ENCODE measurements around the gene C11orf16. TPM values are rescaled to one million over a fixed set of nuclear protein-coding genes. Genes with fewer than 3 reads are reported as not detected.
A peak's percentile ranks its signal among the peaks of the same experiment; 100 is the strongest.

The C11orf16 gene
- total RNA-seq, 1 donor from 2014 or later: not detected

DNA sequence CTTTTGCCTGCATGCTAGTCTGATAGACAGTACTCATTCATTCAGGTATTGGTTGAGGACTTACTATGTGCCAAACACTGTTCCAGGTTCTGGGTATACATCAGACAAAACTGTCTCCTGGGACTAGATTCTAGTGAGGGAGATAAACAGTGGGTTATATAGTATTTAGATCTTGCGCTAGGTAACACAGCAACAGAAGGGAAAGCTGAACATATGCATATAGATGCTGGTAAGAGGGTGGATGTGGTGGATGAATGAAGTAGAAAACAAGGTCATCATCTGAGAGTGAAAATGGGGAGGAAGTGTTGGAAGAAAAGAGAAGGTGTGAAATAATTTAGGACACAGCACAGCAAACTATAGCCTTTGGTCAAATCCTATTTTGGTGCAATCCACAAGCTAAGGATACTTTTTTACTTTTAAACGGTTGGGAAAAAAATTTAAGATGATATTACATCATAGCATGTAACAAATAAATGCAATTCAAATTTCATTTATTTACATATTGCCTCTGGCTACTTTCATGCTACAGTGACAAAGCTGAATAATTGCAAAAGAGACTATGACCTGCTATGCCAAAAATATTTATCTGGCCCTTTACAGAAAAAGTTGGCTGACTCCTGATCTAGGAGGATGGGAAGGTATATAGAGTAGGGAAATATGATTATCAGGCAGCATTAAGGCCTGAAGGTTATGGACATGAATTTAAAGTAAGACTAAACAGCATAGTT, 38.6 kb upstream of the C11orf16 start:
- no peaks in the 10 kb centered on the region for H3K9me3 Mint-ChIP-seq (ENCODE audit: low read depth)
- H3K36me3 Mint-ChIP-seq (ENCODE audit: insufficient read depth): peaks cover under 1% of the 10 kb centered on the region
- no peaks in the 10 kb centered on the region for H3K27me3 Mint-ChIP-seq
- no peak overlapping the region for H3K4me3 Mint-ChIP-seq (ENCODE audit: low read depth)
- no peaks in the 10 kb centered on the region for H3K4me1 Mint-ChIP-seq (ENCODE audit: low read depth)
- DNase-seq (ENCODE audit: low spot score, unreplicated experiment): no peak
- no peak overlapping the region for H3K27ac Mint-ChIP-seq
- TF ChIP-seq, protein P1, sequence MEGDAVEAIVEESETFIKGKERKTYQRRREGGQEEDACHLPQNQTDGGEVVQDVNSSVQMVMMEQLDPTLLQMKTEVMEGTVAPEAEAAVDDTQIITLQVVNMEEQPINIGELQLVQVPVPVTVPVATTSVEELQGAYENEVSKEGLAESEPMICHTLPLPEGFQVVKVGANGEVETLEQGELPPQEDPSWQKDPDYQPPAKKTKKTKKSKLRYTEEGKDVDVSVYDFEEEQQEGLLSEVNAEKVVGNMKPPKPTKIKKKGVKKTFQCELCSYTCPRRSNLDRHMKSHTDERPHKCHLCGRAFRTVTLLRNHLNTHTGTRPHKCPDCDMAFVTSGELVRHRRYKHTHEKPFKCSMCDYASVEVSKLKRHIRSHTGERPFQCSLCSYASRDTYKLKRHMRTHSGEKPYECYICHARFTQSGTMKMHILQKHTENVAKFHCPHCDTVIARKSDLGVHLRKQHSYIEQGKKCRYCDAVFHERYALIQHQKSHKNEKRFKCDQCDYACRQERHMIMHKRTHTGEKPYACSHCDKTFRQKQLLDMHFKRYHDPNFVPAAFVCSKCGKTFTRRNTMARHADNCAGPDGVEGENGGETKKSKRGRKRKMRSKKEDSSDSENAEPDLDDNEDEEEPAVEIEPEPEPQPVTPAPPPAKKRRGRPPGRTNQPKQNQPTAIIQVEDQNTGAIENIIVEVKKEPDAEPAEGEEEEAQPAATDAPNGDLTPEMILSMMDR (IDR thresholded peaks at IDR 0.05; ENCODE audit: unreplicated experiment): no peak

DNA sequence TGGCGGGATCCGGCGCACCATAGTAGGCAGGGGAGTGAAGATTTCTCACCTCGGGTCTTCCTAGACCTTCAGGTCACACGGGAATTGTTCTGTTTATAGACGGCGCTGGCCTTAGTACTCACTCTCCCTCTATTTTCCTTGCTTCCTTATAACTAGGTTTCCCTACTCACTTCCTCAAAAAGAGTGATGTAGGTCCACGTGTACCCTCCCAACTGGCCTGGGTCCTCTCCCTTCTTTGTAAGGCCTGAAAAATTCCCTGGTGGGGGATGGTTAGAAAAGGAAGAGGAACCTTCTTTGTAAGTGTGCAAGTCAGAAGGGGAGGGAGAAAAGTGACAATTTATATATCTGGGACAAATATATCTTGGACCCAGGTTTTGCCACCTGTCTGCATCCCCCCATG, 34.4 kb upstream of the C11orf16 start:
- TF ChIP-seq, protein P1 (IDR thresholded peaks at IDR 0.05; ENCODE audit: unreplicated experiment): no peak
- no peaks in the 10 kb centered on the region for H3K36me3 Mint-ChIP-seq (ENCODE audit: insufficient read depth)
- no peaks in the 10 kb centered on the region for H3K27me3 Mint-ChIP-seq
- H3K4me3 Mint-ChIP-seq (ENCODE audit: low read depth): no peak overlapping the region
- H3K9me3 Mint-ChIP-seq (ENCODE audit: low read depth): no peaks in the 10 kb centered on the region
- no peak for DNase-seq (ENCODE audit: low spot score, unreplicated experiment)
- peaks cover 12% of the 10 kb centered on the region for H3K4me1 Mint-ChIP-seq (ENCODE audit: low read depth)
- H3K27ac Mint-ChIP-seq: no peak overlapping the region

DNA sequence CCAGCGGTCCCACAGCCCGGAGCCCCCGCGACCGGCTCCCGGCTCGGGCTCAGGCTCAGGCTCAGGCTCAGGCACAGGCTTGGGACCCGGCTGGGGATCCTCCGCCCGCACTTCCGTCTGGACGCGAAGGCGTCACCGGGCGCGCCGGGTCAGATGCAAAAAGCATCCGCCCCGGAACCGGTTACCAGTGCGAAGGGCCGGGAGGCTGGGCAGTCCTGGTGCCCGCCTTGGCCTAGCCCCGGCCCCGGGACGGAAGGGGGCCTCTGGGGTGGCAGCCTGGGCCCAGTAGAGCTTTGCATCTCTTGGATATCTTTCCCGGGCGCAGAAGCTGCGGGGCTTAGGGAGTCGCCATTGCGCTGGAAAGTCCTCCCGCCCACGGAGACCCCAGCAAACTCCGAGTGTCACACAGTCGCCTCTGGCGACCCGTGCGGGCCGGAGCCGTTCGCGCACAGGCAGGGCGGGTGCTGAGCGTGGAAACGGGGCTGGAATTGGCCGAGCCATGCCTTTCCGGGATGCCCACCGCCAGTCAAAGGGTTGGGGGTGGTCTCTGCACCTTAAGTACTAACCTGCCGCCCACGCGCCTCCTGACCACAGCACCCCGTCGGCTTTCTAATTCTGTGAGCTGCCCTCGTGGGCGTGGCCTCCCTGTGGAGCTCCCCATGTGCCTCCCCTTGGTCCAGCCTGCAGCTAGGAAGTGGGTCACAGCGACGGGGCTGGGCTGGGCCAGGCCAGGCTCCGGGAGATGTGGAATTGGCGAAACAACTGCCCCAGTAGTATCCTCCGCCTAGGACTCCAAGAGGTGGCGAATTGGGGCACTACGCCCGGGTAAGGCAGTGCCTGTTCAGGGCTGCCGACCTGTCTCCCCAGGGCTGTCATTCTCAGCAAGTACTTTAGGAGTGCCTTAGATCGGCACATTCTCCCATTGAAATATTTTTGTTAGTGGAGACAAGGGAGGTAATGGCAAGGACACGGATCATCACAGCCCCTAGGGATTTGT, 31.9 kb upstream of the C11orf16 start, which contains the start of gene TMEM9B:
TMEM9B (minus strand) TSS at position 119 of the 997 bp plus-strand sequence. CDS start 129 bp downstream, outside the sequence.
- peak within 1 kb of the TSS; percentile 94 for H3K27ac Mint-ChIP-seq
- no peaks in the 10 kb centered on the region for H3K9me3 Mint-ChIP-seq (ENCODE audit: low read depth)
- H3K27me3 Mint-ChIP-seq: no peaks in the 10 kb centered on the region
- no peaks in the 10 kb centered on the region for H3K36me3 Mint-ChIP-seq (ENCODE audit: insufficient read depth)
- peak within 1 kb of the TSS; percentile 89 for H3K4me3 Mint-ChIP-seq (ENCODE audit: low read depth)
- TF ChIP-seq, protein P1 (IDR thresholded peaks at IDR 0.05; ENCODE audit: unreplicated experiment): no peak
- peak; percentile 59 for DNase-seq (ENCODE audit: low spot score, unreplicated experiment)
- peaks cover 12% of the 10 kb centered on the region for H3K4me1 Mint-ChIP-seq (ENCODE audit: low read depth)

DNA sequence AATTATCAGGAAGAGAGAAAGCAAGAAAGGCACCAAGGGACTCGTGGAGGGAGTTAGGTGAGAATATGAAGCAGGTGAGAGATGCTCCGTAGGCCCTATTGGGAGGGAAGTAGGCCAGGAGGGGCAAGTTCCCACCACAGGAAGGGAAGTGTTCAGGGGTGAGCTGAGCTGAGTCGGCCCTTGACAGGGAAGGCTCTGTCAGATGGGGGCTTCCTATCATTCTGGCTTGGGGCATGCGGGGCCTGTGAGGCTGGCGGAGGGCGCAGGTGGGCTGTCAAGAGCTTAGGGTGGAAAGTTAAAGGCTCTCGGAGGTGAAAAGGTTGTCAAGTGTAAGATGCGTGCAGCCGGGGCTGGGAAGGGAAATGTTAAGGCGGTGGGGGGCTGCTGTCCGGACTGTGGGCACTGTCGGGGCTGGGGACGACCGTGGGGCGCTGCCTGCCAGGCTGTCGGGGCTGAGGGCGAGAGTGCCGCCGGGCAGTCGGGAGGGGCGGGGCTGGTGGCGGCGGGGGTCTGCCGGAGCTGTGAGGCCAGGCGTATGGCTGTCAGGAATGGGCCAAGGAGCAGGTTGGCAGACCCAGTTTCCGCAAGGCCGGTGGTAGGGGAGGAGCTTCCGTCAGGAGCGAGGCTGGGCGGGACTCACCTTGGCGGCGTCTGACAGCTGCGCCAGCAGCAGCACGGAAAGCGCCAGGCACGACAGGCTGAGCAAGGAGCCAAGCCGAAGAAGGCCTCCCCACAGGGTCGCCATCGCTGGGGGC, 31.0 kb upstream of the C11orf16 start:
- no peaks in the 10 kb centered on the region for H3K36me3 Mint-ChIP-seq (ENCODE audit: insufficient read depth)
- H3K4me3 Mint-ChIP-seq (ENCODE audit: low read depth): peak overlapping the region; percentile 89
- peaks cover 12% of the 10 kb centered on the region for H3K4me1 Mint-ChIP-seq (ENCODE audit: low read depth)
- H3K27ac Mint-ChIP-seq: peak overlapping the region; percentile 79
- no peaks in the 10 kb centered on the region for H3K27me3 Mint-ChIP-seq
- no peaks in the 10 kb centered on the region for H3K9me3 Mint-ChIP-seq (ENCODE audit: low read depth)
- DNase-seq (ENCODE audit: low spot score, unreplicated experiment): peak; percentile 59
- TF ChIP-seq, protein P1 (IDR thresholded peaks at IDR 0.05; ENCODE audit: unreplicated experiment): no peak
